ENCODE measurements around the gene FGF11. TPM values are rescaled to one million over a fixed set of nuclear protein-coding genes. Genes with fewer than 3 reads are reported as not detected.

Gene FGF11
- polyA plus RNA-seq, 3 donors = 2.2 TPM; not detected in 2

- H3K79me2 ChIP-seq (ENCODE audit: insufficient read depth, low read length) = no peaks in the 10 kb centered on the region
- no peak for TF ChIP-seq CTCF (IDR thresholded peaks at IDR 0.05)
- Mint-ChIP-seq H3K27ac (no peak overlapping the region), H3K27me3 (ENCODE audit: low read depth in 3 of 3) (peaks cover 4 to 18% (median 10%) of the 10 kb centered on the region in 3 donors), H3K9me3 (no peaks in the 10 kb centered on the region), H3K4me3 (no peak overlapping the region), H3K36me3 (no peaks in the 10 kb centered on the region), H3K4me1 (no peaks in the 10 kb centered on the region)
- no peak for DNase-seq
- no peaks in the 10 kb centered on the region for H3K27me3 ChIP-seq (ENCODE audit: control insufficient read depth in 2 of 2, insufficient read depth in 2 of 2, low read length in 2 of 2)
- no peaks in the 10 kb centered on the region for H3K36me3 ChIP-seq (replicated peaks in 1 of 2; ENCODE audit: control insufficient read depth in 1 of 2, insufficient read depth in 2 of 2, low read length in 2 of 2)
- intact Hi-C loops (cut with micrococcal nuclease) = no loop called here
- no peak overlapping the region for H3K9ac ChIP-seq (ENCODE audit: insufficient read depth, low read length, poor library complexity, severe bottlenecking)
- H3K9me3 ChIP-seq (replicated peaks in 1 of 2; ENCODE audit: control insufficient read depth in 1 of 2, insufficient read depth in 1 of 2, low read length in 2 of 2) = no peaks in the 10 kb centered on the region
- no peak overlapping the region for H3K4me2 ChIP-seq (replicated peaks; ENCODE audit: extremely low read depth, low read length, poor library complexity, severe bottlenecking)
- WGBS (ENCODE audit: insufficient coverage) = 86% methylated on average over 11 of the region's 14 CpGs
- H3K27ac ChIP-seq (ENCODE audit: low read depth in 1 of 2, low read length in 2 of 2) = no peak overlapping the region
- H3K4me1 ChIP-seq (ENCODE audit: control insufficient read depth in 1 of 2, insufficient read depth in 2 of 2, low read length in 2 of 2) = no peaks in the 10 kb centered on the region
- no peaks in the 10 kb centered on the region for H4K20me1 ChIP-seq (ENCODE audit: insufficient read depth, low read length)
- no peak overlapping the region for H3K4me3 ChIP-seq (replicated peaks in 1 of 3; ENCODE audit: low read depth in 2 of 3, low read length in 3 of 3)
- no peak overlapping the region for H2AFZ ChIP-seq (ENCODE audit: insufficient read depth, low read depth, low read length, poor library complexity, severe bottlenecking)
Observed at GRCh38 chr17:7414837-7415236, 24.5 kb upstream of the FGF11 start.

DNA sequence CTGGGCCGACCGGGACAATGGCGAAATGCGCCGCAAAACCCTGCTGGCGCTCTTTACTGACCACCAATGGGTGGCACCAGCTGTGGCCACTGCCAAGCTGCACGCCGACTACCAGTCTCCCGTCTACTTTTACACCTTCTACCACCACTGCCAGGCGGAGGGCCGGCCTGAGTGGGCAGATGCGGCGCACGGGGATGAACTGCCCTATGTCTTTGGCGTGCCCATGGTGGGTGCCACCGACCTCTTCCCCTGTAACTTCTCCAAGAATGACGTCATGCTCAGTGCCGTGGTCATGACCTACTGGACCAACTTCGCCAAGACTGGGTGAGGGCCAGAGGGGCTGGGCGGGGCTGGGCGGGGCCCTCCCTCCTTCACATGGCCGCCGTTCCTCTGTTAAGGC is 23.5 kb upstream of the FGF11 start:
- Histone ChIP-seq H3K27me3 (ENCODE audit: control insufficient read depth in 2 of 2, insufficient read depth in 2 of 2, low read length in 2 of 2) (no peaks in the 10 kb centered on the region), H2AFZ (ENCODE audit: insufficient read depth, low read depth, low read length, poor library complexity, severe bottlenecking) (no peak overlapping the region), H3K4me3 (replicated peaks in 1 of 3; ENCODE audit: low read depth in 2 of 3, low read length in 3 of 3) (no peak overlapping the region), H3K9ac (ENCODE audit: insufficient read depth, low read length, poor library complexity, severe bottlenecking) (no peak overlapping the region), H3K4me2 (replicated peaks; ENCODE audit: extremely low read depth, low read length, poor library complexity, severe bottlenecking) (no peak overlapping the region), H3K4me1 (ENCODE audit: control insufficient read depth in 1 of 2, insufficient read depth in 2 of 2, low read length in 2 of 2) (no peaks in the 10 kb centered on the region), H3K9me3 (replicated peaks in 1 of 2; ENCODE audit: control insufficient read depth in 1 of 2, insufficient read depth in 1 of 2, low read length in 2 of 2) (no peaks in the 10 kb centered on the region), H3K27ac (ENCODE audit: low read depth in 1 of 2, low read length in 2 of 2) (no peak overlapping the region), H3K79me2 (ENCODE audit: insufficient read depth, low read length) (no peaks in the 10 kb centered on the region), H3K36me3 (replicated peaks in 1 of 2; ENCODE audit: control insufficient read depth in 1 of 2, insufficient read depth in 2 of 2, low read length in 2 of 2) (no peaks in the 10 kb centered on the region), H4K20me1 (ENCODE audit: insufficient read depth, low read length) (no peaks in the 10 kb centered on the region)
- no peaks in the 10 kb centered on the region for H3K9me3 Mint-ChIP-seq
- no peak for DNase-seq
- intact Hi-C loops (cut with micrococcal nuclease) = no loop called here
- peaks cover 1 to 14% (median 7%) of the 10 kb centered on the region in 3 donors for H3K27me3 Mint-ChIP-seq (ENCODE audit: low read depth in 3 of 3)
- TF ChIP-seq CTCF (IDR thresholded peaks at IDR 0.05) = no peak
- H3K4me3 Mint-ChIP-seq = no peak overlapping the region
- H3K36me3 Mint-ChIP-seq = no peaks in the 10 kb centered on the region
- 94% methylated on average over 21 of the region's 23 CpGs for WGBS (ENCODE audit: insufficient coverage)
- no peak overlapping the region for H3K27ac Mint-ChIP-seq
- H3K4me1 Mint-ChIP-seq = no peaks in the 10 kb centered on the region

All from CD14-positive monocyte (primary cell).